ENCODE data around the gene KLRB1. TPM values are rescaled to one million over a fixed set of nuclear protein-coding genes. Genes with fewer than 3 reads are reported as not detected.
"Not testable (repeated sequence)": the region's sequence is repeated elsewhere in the genome, so short reads cannot be mapped to it uniquely, and the experiment has no call there.

The KLRB1 gene
- total and polyA plus RNA-seq, 11 donors: 0.11 to 2.5 (median 0.32) TPM; not detected in 5

- 85 to 93% (median 90%) methylated on average over 4 of the region's 4 CpGs for WGBS, 4 donors
- Histone ChIP-seq H3K4me1 (no peaks in the 10 kb centered on the region), H3K9me3 (peaks cover 0 to under 1% (median 0%) of the 10 kb centered on the region in 12 donors), H3K36me3 (no peaks in the 10 kb centered on the region), H3K27ac (no peak overlapping the region), H3K4me3 (no peak overlapping the region), H3K27me3 (no peaks in the 10 kb centered on the region)
- DNase-seq (no peak), ATAC-seq (no peak)
- TF ChIP-seq POLR2A (IDR thresholded peaks at IDR 0.05) (no peak), CTCF (IDR thresholded peaks at IDR 0.05) (no peak)
- intact Hi-C loops (cut with DNase I): loop anchor here in 1 of 10 donors (10.0 kb wide), 1 partner anchor 113 kb away; no protein-coding TSS in a partner anchor
Observed at GRCh38 chr12:9587987-9588600, 19.6 kb downstream of the KLRB1 start.

GRCh38 chr12:9577729-9578128 lies 30.0 kb downstream of the KLRB1 start:
- H3K27me3 ChIP-seq; H3K36me3 ChIP-seq; H3K4me1 ChIP-seq; intact Hi-C loops (cut with DNase I); H3K9me3 ChIP-seq; ATAC-seq; H3K4me3 ChIP-seq; H3K27ac ChIP-seq; DNase-seq: not testable (repeated sequence)
- WGBS, 4 donors: 62 to 79% (median 63%) methylated on average over 2 of the region's 5 CpGs; no CpG with 5 or more reads in 1 of the 4 donors

- H3K27ac ChIP-seq; DNase-seq; H3K9me3 ChIP-seq; H3K27me3 ChIP-seq; intact Hi-C loops (cut with DNase I); H3K4me1 ChIP-seq; ATAC-seq; H3K4me3 ChIP-seq; H3K36me3 ChIP-seq: not testable (repeated sequence)
- 91 to 100% (median 93%) methylated on average over 2 to 9 of the region's 9 CpGs for WGBS, 4 donors
Observed at GRCh38 chr12:9567151-9567550, 40.6 kb downstream of the KLRB1 start.

GRCh38 chr12:9566113-9566512 lies 41.6 kb downstream of the KLRB1 start:
- WGBS, 4 donors: 82 to 91% (median 88%) methylated on average over 7 of the region's 7 CpGs
- ATAC-seq; H3K27me3 ChIP-seq; DNase-seq; H3K4me3 ChIP-seq; H3K9me3 ChIP-seq; H3K36me3 ChIP-seq; H3K27ac ChIP-seq; intact Hi-C loops (cut with DNase I); H3K4me1 ChIP-seq: not testable (repeated sequence)

- ATAC-seq; H3K9me3 ChIP-seq; H3K4me3 ChIP-seq; H3K4me1 ChIP-seq; intact Hi-C loops (cut with DNase I); H3K27me3 ChIP-seq; DNase-seq; H3K36me3 ChIP-seq; H3K27ac ChIP-seq: not testable (repeated sequence)
- 79 to 94% (median 91%) methylated on average over 2 of the region's 2 CpGs for WGBS, 4 donors
Observed at GRCh38 chr12:9564418-9564817, 43.3 kb downstream of the KLRB1 start.

- H3K4me3 ChIP-seq; H3K27ac ChIP-seq; intact Hi-C loops (cut with DNase I); ATAC-seq; H3K9me3 ChIP-seq; H3K4me1 ChIP-seq; DNase-seq; H3K27me3 ChIP-seq; H3K36me3 ChIP-seq: not testable (repeated sequence)
- 78 to 88% (median 82%) methylated on average over 1 to 3 of the region's 5 CpGs for WGBS, 4 donors
Observed at GRCh38 chr12:9562841-9563453, 44.8 kb downstream of the KLRB1 start.

- H3K27me3 ChIP-seq; H3K9me3 ChIP-seq; ATAC-seq; H3K4me1 ChIP-seq; DNase-seq; H3K27ac ChIP-seq; intact Hi-C loops (cut with DNase I); H3K36me3 ChIP-seq; H3K4me3 ChIP-seq: not testable (repeated sequence)
- WGBS, 4 donors: 31 to 65% (median 49%) methylated on average over 4 of the region's 4 CpGs
Observed at GRCh38 chr12:9545489-9545888, 62.2 kb downstream of the KLRB1 start.

Other genes starting within 250 kb of the KLRB1 start
- 10 to 100 TPM in 1 of 9 donors, 1 to 10 TPM in 8; 1.4 to 18.7 (median 1.6) TPM for gene CLEC2D, start 61.8 kb upstream of the KLRB1 start, total RNA-seq
- 1 to 10 TPM; 1.1 to 4.2 TPM for gene CLEC2D, start 61.8 kb upstream of the KLRB1 start, polyA plus RNA-seq
- 1 to 10 TPM in 1 of 9 donors, under 1 TPM in 1, not detected in 7; 0.93 to 4.6 TPM for gene CLECL1, start 125.2 kb upstream of the KLRB1 start, total RNA-seq
- gene CLECL1, start 125.2 kb upstream of the KLRB1 start, polyA plus RNA-seq: not detected
- gene CD69, start 153.0 kb upstream of the KLRB1 start, total RNA-seq: 1 to 10 TPM in 2 of 9 donors, under 1 TPM in 4, not detected in 3; 0.16 to 6.4 (median 0.52) TPM
- under 1 TPM; 0.30 to 0.53 TPM for gene CD69, start 153.0 kb upstream of the KLRB1 start, polyA plus RNA-seq
- 1 to 10 TPM in 1 of 9 donors, under 1 TPM in 6, not detected in 2; 0.30 to 1.1 (median 0.56) TPM for gene KLRF1, start 219.6 kb upstream of the KLRB1 start, total RNA-seq
- gene KLRF1, start 219.6 kb upstream of the KLRB1 start, polyA plus RNA-seq: under 1 TPM; 0.08 to 0.76 TPM